HepG2 (cell line): ENCODE measurements around the gene STOML2. TPM values are rescaled to one million over a fixed set of nuclear protein-coding genes. Genes with fewer than 3 reads are reported as not detected.

Source experiments
- HIVEP1 ChIP-seq: sonication (generic); formaldehyde crosslinking; IDR thresholded peaks from 2 replicates; pipeline ENCODE4 v1.4.0; 2020; ENCODE audit warnings: mild to moderate bottlenecking, missing genetic modification reagents
- PHB2 ChIP-seq: fragments of 450-650 bp; IDR thresholded peaks from 2 replicates; pipeline ENCODE4 v1.6.1; 2018; ENCODE audit not compliant: partially characterized antibody
- SP5 ChIP-seq: IDR thresholded peaks from 2 replicates; pipeline ENCODE4 v1.6.1; 2016; ENCODE audit warnings: low read depth, borderline replicate concordance
- TBX2 ChIP-seq: sonication (generic); formaldehyde crosslinking; IDR thresholded peaks from 2 replicates; pipeline ENCODE4 v1.5.0; 2020; ENCODE audit warnings: missing genetic modification reagents, mild to moderate bottlenecking, borderline replicate concordance
- TRIM24 ChIP-seq: sonication (generic); formaldehyde crosslinking; IDR thresholded peaks from 2 replicates; pipeline ENCODE4 v1.8.0; 2022; ENCODE audit warnings: mild to moderate bottlenecking, missing genetic modification reagents
- ZNF274 ChIP-seq: sonication (generic); formaldehyde crosslinking; IDR thresholded peaks from 2 replicates; pipeline ENCODE4 v1.5.1; 2020; ENCODE audit warnings: mild to moderate bottlenecking, missing genetic modification reagents
- ZNF292 ChIP-seq: sonication (generic); formaldehyde crosslinking; IDR thresholded peaks from 2 replicates; pipeline ENCODE4 v1.8.1; 2022; ENCODE audit warnings: mild to moderate bottlenecking, low read depth, missing genetic modification reagents, borderline replicate concordance
- ZNF30 ChIP-seq: sonication (generic); formaldehyde crosslinking; IDR thresholded peaks from 2 replicates; pipeline ENCODE4 v1.5.0; 2020; ENCODE audit warnings: mild to moderate bottlenecking, missing genetic modification reagents
- ZNF446 ChIP-seq: sonication (generic); formaldehyde crosslinking; IDR thresholded peaks from 2 replicates; pipeline ENCODE4 v1.5.0; 2020; ENCODE audit warnings: mild to moderate bottlenecking, missing genetic modification reagents
- ZNF614 ChIP-seq: IDR thresholded peaks from 2 replicates; pipeline ENCODE4 v1.6.1; 2018; ENCODE audit warnings: missing biosample characterization, missing genetic modification reagents, inconsistent platforms, borderline replicate concordance
- ZNF747 ChIP-seq: sonication (generic); formaldehyde crosslinking; IDR thresholded peaks from 2 replicates; pipeline ENCODE4 v1.8.1; 2023; ENCODE audit warnings: missing genetic modification reagents, mild to moderate bottlenecking, borderline replicate concordance
- ZNF781 ChIP-seq: sonication (generic); formaldehyde crosslinking; IDR thresholded peaks from 2 replicates; pipeline ENCODE4 v1.5.1; 2020; ENCODE audit warnings: borderline replicate concordance, mild to moderate bottlenecking, missing genetic modification reagents; ENCODE audit errors: not compliant biosample characterization
- ZSCAN22 ChIP-seq: sonication (generic); formaldehyde crosslinking; IDR thresholded peaks from 2 replicates; pipeline ENCODE4 v1.4.0; 2020; ENCODE audit warnings: mild to moderate bottlenecking, missing genetic modification reagents
- polyA plus RNA-seq, 8 experiments: library from polyadenylated mRNA; depleted of rRNA in 3 of 8; stranded (reverse) in 7 of 8; unstranded in 1 of 8; fragments of >200 nt; fragmentation: Illumina TruSeq in 4 of 8; extraction: Trizol in 4 of 8; gene quantifications; 2 replicates each; pipeline versions ENCODE4 v1.2.1 to v1.2.3, GENCODE V29; 2011 to 2016; ENCODE audit warnings: low read depth in 4 of 8, missing spikeins in 1 of 8, mixed read lengths in 1 of 8; ENCODE audit not compliant: insufficient read depth in 1 of 8
- total RNA-seq, 5 experiments: library from RNA; depleted of rRNA; stranded (reverse); fragments of >200 nt; fragmentation: Illumina TruSeq; extraction: Trizol; gene quantifications; 2 replicates each; pipeline ENCODE4 v1.2.3, GENCODE V29; 2016; ENCODE audit warnings: low read depth in 1 of 5
- TF ChIP-seq, protein P1 (sequence below): sonication (generic); formaldehyde crosslinking; IDR thresholded peaks from 2 replicates; pipeline ENCODE4 v1.4.0; 2020; ENCODE audit warnings: missing genetic modification reagents
- TF ChIP-seq, protein P2 (sequence below): sonication (generic); formaldehyde crosslinking; IDR thresholded peaks from 2 replicates; pipeline ENCODE4 v1.5.0; 2020; ENCODE audit warnings: mild to moderate bottlenecking, low read depth, missing genetic modification reagents, borderline replicate concordance
- TF ChIP-seq, protein P3 (sequence below): sonication (generic); formaldehyde crosslinking; IDR thresholded peaks from 2 replicates; pipeline ENCODE4 v1.4.0; 2020; ENCODE audit warnings: missing genetic modification reagents, mild to moderate bottlenecking, borderline replicate concordance
- TF ChIP-seq, protein P4 (sequence below): sonication (generic); formaldehyde crosslinking; conservative IDR thresholded peaks from 2 replicates; pipeline ENCODE4 v1.4.0; 2020; ENCODE audit warnings: missing genetic modification reagents

Gene STOML2
- total and polyA plus RNA-seq, 2 of the 13 experiments (the other 11 are each of a cell fraction or from before 2014, with no cell fraction given), result 245 to 250 TPM

DNA sequence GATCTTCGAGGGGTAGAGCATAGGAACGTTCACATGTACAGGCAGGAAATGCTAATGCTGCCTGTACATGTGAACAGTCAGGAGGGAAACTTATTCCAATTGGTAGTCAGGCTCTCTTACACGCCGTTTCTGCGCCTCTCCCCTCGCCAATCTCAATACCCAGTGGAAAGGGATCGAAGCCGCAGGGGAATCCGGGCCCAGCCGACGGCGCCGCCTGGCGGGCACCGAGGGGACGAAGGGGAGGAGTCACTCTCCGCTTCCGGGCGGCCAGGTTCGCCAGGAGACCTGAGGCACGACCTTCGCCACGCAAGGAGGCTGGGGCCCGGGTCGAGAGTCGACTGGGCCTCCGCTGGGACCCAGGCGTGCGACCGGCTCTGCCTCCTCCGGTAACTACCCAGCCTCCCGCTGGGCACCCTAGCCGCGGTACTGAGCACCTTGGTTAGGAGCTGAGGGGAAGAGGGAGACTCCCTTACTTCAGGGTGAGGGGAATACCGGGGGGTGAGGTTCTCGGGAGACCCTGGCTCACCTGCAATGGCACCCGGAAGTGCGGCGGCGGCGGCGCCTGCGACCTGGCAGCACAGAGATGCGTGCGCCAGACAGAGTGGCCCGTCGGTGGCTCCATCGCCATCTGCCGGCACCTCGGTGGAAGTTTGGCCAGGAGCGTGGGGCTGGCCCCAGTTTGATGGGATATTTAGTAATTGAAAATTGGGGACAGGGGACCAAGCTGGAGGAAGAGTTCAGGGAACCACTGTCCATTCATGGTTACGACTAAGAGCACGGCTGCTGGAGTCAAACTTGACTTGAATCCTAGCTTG lies 6.7 kb downstream of the STOML2 start, which contains the start of gene PIGO (continued):
- TF ChIP-seq, protein P1, sequence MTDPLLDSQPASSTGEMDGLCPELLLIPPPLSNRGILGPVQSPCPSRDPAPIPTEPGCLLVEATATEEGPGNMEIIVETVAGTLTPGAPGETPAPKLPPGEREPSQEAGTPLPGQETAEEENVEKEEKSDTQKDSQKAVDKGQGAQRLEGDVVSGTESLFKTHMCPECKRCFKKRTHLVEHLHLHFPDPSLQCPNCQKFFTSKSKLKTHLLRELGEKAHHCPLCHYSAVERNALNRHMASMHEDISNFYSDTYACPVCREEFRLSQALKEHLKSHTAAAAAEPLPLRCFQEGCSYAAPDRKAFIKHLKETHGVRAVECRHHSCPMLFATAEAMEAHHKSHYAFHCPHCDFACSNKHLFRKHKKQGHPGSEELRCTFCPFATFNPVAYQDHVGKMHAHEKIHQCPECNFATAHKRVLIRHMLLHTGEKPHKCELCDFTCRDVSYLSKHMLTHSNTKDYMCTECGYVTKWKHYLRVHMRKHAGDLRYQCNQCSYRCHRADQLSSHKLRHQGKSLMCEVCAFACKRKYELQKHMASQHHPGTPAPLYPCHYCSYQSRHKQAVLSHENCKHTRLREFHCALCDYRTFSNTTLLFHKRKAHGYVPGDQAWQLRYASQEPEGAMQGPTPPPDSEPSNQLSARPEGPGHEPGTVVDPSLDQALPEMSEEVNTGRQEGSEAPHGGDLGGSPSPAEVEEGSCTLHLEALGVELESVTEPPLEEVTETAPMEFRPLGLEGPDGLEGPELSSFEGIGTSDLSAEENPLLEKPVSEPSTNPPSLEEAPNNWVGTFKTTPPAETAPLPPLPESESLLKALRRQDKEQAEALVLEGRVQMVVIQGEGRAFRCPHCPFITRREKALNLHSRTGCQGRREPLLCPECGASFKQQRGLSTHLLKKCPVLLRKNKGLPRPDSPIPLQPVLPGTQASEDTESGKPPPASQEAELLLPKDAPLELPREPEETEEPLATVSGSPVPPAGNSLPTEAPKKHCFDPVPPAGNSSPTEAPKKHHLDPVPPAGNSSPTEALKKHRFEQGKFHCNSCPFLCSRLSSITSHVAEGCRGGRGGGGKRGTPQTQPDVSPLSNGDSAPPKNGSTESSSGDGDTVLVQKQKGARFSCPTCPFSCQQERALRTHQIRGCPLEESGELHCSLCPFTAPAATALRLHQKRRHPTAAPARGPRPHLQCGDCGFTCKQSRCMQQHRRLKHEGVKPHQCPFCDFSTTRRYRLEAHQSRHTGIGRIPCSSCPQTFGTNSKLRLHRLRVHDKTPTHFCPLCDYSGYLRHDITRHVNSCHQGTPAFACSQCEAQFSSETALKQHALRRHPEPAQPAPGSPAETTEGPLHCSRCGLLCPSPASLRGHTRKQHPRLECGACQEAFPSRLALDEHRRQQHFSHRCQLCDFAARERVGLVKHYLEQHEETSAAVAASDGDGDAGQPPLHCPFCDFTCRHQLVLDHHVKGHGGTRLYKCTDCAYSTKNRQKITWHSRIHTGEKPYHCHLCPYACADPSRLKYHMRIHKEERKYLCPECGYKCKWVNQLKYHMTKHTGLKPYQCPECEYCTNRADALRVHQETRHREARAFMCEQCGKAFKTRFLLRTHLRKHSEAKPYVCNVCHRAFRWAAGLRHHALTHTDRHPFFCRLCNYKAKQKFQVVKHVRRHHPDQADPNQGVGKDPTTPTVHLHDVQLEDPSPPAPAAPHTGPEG, result 0 out of 2 replicates have a peak, but pooled peaks have one; percentile 46
- TF ChIP-seq ZNF446 (0 out of 2 replicates have a peak, but pooled peaks have one; percentile 22), ZNF292 (CRISPR knock-in tag) (no peak; the same call in 1 of the 2 replicates), ZNF614 (CRISPR knock-in tag) (peak; percentile 71; the same call in 1 of the 2 replicates), TBX2 (CRISPR knock-in tag) (peak; percentile 91), ZNF781 (peak; percentile 81), PHB2 (no peak), ZNF747 (CRISPR knock-in tag) (peak; percentile 95), ZSCAN22 (peak; percentile 56; the same call in 1 of the 2 replicates), TRIM24 (no peak), ZNF274 (peak; percentile 70), SP5 (CRISPR knock-in tag) (peak; percentile 12; the same call in 1 of the 2 replicates), ZNF30 (CRISPR knock-in tag) (no peak), HIVEP1 (CRISPR knock-in tag) (peak; percentile 78; the same call in 1 of the 2 replicates)
- TF ChIP-seq, protein P2, sequence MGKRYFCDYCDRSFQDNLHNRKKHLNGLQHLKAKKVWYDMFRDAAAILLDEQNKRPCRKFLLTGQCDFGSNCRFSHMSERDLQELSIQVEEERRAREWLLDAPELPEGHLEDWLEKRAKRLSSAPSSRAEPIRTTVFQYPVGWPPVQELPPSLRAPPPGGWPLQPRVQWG (CRISPR knock-in tag), result no peak
- TF ChIP-seq, protein P3, sequence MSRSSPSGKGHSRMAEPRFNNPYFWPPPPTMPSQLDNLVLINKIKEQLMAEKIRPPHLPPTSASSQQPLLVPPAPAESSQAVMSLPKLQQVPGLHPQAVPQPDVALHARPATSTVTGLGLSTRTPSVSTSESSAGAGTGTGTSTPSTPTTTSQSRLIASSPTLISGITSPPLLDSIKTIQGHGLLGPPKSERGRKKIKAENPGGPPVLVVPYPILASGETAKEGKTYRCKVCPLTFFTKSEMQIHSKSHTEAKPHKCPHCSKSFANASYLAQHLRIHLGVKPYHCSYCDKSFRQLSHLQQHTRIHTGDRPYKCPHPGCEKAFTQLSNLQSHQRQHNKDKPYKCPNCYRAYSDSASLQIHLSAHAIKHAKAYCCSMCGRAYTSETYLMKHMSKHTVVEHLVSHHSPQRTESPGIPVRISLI (CRISPR knock-in tag), result peak; percentile 71; the same call in 1 of the 2 replicates
- TF ChIP-seq, protein P4, sequence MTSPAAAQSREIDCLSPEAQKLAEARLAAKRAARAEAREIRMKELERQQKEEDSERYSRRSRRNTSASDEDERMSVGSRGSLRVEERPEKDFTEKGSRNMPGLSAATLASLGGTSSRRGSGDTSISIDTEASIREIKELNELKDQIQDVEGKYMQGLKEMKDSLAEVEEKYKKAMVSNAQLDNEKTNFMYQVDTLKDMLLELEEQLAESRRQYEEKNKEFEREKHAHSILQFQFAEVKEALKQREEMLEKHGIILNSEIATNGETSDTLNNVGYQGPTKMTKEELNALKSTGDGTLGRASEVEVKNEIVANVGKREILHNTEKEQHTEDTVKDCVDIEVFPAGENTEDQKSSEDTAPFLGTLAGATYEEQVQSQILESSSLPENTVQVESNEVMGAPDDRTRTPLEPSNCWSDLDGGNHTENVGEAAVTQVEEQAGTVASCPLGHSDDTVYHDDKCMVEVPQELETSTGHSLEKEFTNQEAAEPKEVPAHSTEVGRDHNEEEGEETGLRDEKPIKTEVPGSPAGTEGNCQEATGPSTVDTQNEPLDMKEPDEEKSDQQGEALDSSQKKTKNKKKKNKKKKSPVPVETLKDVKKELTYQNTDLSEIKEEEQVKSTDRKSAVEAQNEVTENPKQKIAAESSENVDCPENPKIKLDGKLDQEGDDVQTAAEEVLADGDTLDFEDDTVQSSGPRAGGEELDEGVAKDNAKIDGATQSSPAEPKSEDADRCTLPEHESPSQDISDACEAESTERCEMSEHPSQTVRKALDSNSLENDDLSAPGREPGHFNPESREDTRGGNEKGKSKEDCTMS (CRISPR knock-in tag), result no peak
